Esophagus muscularis mucosa (tissue), 4 donors: ENCODE measurements around the gene GUCD1. TPM values are rescaled to one million over a fixed set of nuclear protein-coding genes. Genes with fewer than 3 reads are reported as not detected.
"Not testable (repeated sequence)": the region's sequence is repeated elsewhere in the genome, so short reads cannot be mapped to it uniquely, and the experiment has no call there.

Experiments
- DNase-seq: peaks from one replicate; pipeline ENCODE4 v3.0.0-alpha.2; 2017; ENCODE audit errors: extremely low spot score
- H3K27ac ChIP-seq, 4 donors: fragments of 200-600 bp; sonication (generic); replicated peaks in 1 of 4; 1 replicate in 3 of 4; 2 replicates in 1 of 4; pipeline ENCODE4 v1.5.1; 2016 to 2019; ENCODE audit warnings: mild to moderate bottlenecking in 1 of 4
- H3K27me3 ChIP-seq, 4 donors: fragments of 200-600 bp; sonication (generic); one replicate each; pipeline versions ENCODE4 v1.5.1 to v1.6.0; 2016 to 2019
- H3K36me3 ChIP-seq, 4 donors: fragments of 200-600 bp; sonication (generic); one replicate each; pipeline ENCODE4 v1.5.1; 2016 to 2019
- H3K4me1 ChIP-seq, 4 donors: fragments of 200-600 bp; sonication (generic); one replicate each; pipeline ENCODE4 v1.5.1; 2016 to 2019
- H3K4me3 ChIP-seq, 4 donors: fragments of 200-600 bp; sonication (generic); 1 replicate in 2 of 4; 2 replicates in 2 of 4; pipeline ENCODE4 v1.5.1; 2016 to 2019; ENCODE audit warnings: mild to moderate bottlenecking in 4 of 4, moderate library complexity in 1 of 4
- H3K9me3 ChIP-seq, 4 donors: fragments of 200-600 bp; sonication (generic); 1 replicate in 3 of 4; 2 replicates in 1 of 4; pipeline ENCODE4 v1.5.1; 2016 to 2019
- CTCF ChIP-seq, 3 experiments: fragments of 200-600 bp in 2 of 3; fragments of 450-650 bp in 1 of 3; sonication (generic) in 2 of 3; IDR thresholded peaks; one replicate each; pipeline ENCODE4 v1.5.1; 2017 to 2019; ENCODE audit warnings: antibody characterized with exemption in 3 of 3, mild to moderate bottlenecking in 2 of 3, moderate library complexity in 1 of 3
- EP300 ChIP-seq: sonication (generic); formaldehyde crosslinking; IDR thresholded peaks from one replicate; pipeline ENCODE4 v1.6.1; 2017; ENCODE audit warnings: antibody characterized with exemption
- POLR2A ChIP-seq: fragments of 450-650 bp; IDR thresholded peaks from one replicate; pipeline ENCODE4 v1.6.1; 2017; ENCODE audit warnings: antibody characterized with exemption, moderate library complexity, mild to moderate bottlenecking, low read depth
- POLR2AphosphoS5 ChIP-seq, 2 donors: sonication (generic); formaldehyde crosslinking; IDR thresholded peaks; one replicate each; pipeline ENCODE4 v1.6.1; 2017; ENCODE audit warnings: antibody characterized with exemption in 2 of 2
- WGBS: methylation state at CpG from one replicate; pipeline ENCODE4 v1.1.5; 2018; 5-methylcytosine and 5-hydroxymethylcytosine counted together
- intact Hi-C: fragments of 100-400 bp; cut with DNase I; formaldehyde crosslinking; loops from one replicate; pipeline ENCODE4 v1.15.1; 2023
- total RNA-seq, 4 donors: library from RNA; depleted of rRNA; stranded (reverse); fragments of >200 nt; gene quantifications; one replicate each; pipeline versions ENCODE4 v1.1.0 to v1.2.1, GENCODE V29; 2016

GUCD1 gene
- total RNA-seq, 4 donors from 2014 or later: 93.4 to 202 (median 160) TPM

GRCh38 chr22:24593836-24594568 lies 39.1 kb upstream of the GUCD1 start:
- peak overlapping the region; percentile 84 to 88 (median 87) for H3K27ac ChIP-seq
- 78% methylated on average over 10 of the region's 16 CpGs for WGBS
- H3K4me3 ChIP-seq: no peak overlapping the region
- TF ChIP-seq POLR2AphosphoS5 (IDR thresholded peaks at IDR 0.05) (no peak), CTCF (IDR thresholded peaks at IDR 0.05) (no peak), EP300 (no peak), POLR2A (no peak)
- intact Hi-C loops: no loop called here
- H3K4me1 ChIP-seq: peaks cover 10 to 29% (median 21%) of the 10 kb centered on the region in 4 donors
- DNase-seq: no peak
- peaks cover 0 to 8% (median 6%) of the 10 kb centered on the region in 4 donors for H3K36me3 ChIP-seq
- no peaks in the 10 kb centered on the region for H3K9me3 ChIP-seq
- H3K27me3 ChIP-seq: no peaks in the 10 kb centered on the region

GRCh38 chr22:24593559-24593835 lies 38.6 kb upstream of the GUCD1 start:
- 93% methylated on average over 10 of the region's 10 CpGs for WGBS
- DNase-seq, H3K27me3 ChIP-seq, intact Hi-C loops, H3K9me3 ChIP-seq: not testable (repeated sequence)
- Histone ChIP-seq H3K27ac (peak overlapping the region; percentile 84 to 88 (median 87)), H3K4me1 (peaks cover 10 to 29% (median 21%) of the 10 kb centered on the region in 4 donors), H3K4me3 (peak overlapping the region; percentile 74 to 85 (median 80)), H3K36me3 (peaks cover 2 to 13% (median 9%) of the 10 kb centered on the region in 4 donors)

GRCh38 chr22:24592851-24593558 lies 38.1 kb upstream of the GUCD1 start, which contains the start of gene LRRC75B:
TSS of gene LRRC75B (minus strand) at chr22:24593073. CDS start at chr22:24593039, 34 bp downstream.
- DNase-seq: peak; percentile 94
- Histone ChIP-seq H3K27me3 (no peaks in the 10 kb centered on the region), H3K27ac (peak within 1 kb of the TSS; percentile 84 to 88 (median 87)), H3K36me3 (peaks cover 5 to 18% (median 14%) of the 10 kb centered on the region in 4 donors), H3K9me3 (no peaks in the 10 kb centered on the region), H3K4me1 (peaks cover 10 to 29% (median 21%) of the 10 kb centered on the region in 4 donors), H3K4me3 (peak within 1 kb of the TSS; percentile 74 to 85 (median 80))
- intact Hi-C loops: no loop called here
- TF ChIP-seq CTCF (IDR thresholded peaks at IDR 0.05) (no peak), POLR2AphosphoS5 (IDR thresholded peaks at IDR 0.05) (peak; percentile 76 to 81)
- 17% methylated on average over 14 of the region's 72 CpGs for WGBS

GRCh38 chr22:24592058-24592850 lies 37.3 kb upstream of the GUCD1 start:
- 10% methylated on average over 28 of the region's 33 CpGs for WGBS
- intact Hi-C loops: no loop called here
- Histone ChIP-seq H3K9me3 (no peaks in the 10 kb centered on the region), H3K27me3 (no peaks in the 10 kb centered on the region), H3K4me3 (peak overlapping the region; percentile 74 to 85 (median 80)), H3K4me1 (peaks cover 10 to 29% (median 21%) of the 10 kb centered on the region in 4 donors), H3K27ac (peak overlapping the region; percentile 84 to 88 (median 87)), H3K36me3 (peaks cover 12 to 25% (median 19%) of the 10 kb centered on the region in 4 donors)
- no peak for DNase-seq
- TF ChIP-seq EP300 (no peak), POLR2AphosphoS5 (IDR thresholded peaks at IDR 0.05) (no peak), POLR2A (no peak), CTCF (IDR thresholded peaks at IDR 0.05) (no peak)
